ENCODE results near the gene BIVM.

Gene BIVM

DNA sequence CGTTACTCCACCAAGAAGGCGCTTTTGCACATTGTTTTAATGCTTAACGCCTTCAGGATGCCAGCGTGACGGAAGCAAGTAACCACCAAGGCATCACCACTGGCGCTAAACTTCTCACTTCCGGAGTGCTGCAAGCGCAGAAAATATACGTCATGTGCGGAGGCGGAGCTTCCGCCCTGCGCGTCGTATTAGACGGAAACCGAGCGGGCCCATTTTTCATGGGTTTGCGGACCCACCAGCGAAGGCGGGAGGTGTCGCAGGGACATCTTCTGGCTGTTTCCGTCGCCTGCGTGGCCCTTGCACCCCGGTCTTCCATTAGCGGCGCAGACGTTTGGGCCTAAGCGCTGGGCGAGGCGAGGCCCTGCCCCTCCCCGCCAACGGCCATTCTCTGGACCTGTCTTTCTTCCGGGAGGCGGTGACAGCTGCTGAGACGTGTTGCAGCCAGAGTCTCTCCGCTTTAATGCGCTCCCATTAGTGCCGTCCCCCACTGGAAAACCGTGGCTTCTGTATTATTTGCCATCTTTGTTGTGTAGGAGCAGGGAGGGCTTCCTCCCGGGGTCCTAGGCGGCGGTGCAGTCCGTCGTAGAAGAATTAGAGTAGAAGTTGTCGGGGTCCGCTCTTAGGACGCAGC, 46.8 kb downstream of the BIVM start, which contains the start of gene ERCC5:
ERCC5 (plus strand) TSS at position 403 of the 631 bp plus-strand sequence. CDS start 235 bp downstream, outside the sequence.
- peak within 1 kb of the TSS; percentile 96 for H3K27ac ChIP-seq (ENCODE audit: low read length)
- peak within 1 kb of the TSS; percentile 89 to 97 for H3K9ac ChIP-seq (ENCODE audit: low read length in 2 of 2)
- no peaks in the 10 kb centered on the region for H3K36me3 ChIP-seq (ENCODE audit: control insufficient read depth in 2 of 2, insufficient read depth in 2 of 2, low read length in 2 of 2)
- H3K4me1 ChIP-seq (ENCODE audit: control insufficient read depth, insufficient read depth, low read length): peaks cover 10% of the 10 kb centered on the region
- no peaks in the 10 kb centered on the region for H3K27me3 ChIP-seq (ENCODE audit: control insufficient read depth in 1 of 2, insufficient read depth in 2 of 2, low read length in 2 of 2)
- H3K9me3 ChIP-seq (ENCODE audit: control insufficient read depth in 2 of 2, low read length in 2 of 2): no peaks in the 10 kb centered on the region
- peak within 1 kb of the TSS; percentile 90 to 99 for H3K4me3 ChIP-seq (ENCODE audit: low read length in 2 of 2)

DNA sequence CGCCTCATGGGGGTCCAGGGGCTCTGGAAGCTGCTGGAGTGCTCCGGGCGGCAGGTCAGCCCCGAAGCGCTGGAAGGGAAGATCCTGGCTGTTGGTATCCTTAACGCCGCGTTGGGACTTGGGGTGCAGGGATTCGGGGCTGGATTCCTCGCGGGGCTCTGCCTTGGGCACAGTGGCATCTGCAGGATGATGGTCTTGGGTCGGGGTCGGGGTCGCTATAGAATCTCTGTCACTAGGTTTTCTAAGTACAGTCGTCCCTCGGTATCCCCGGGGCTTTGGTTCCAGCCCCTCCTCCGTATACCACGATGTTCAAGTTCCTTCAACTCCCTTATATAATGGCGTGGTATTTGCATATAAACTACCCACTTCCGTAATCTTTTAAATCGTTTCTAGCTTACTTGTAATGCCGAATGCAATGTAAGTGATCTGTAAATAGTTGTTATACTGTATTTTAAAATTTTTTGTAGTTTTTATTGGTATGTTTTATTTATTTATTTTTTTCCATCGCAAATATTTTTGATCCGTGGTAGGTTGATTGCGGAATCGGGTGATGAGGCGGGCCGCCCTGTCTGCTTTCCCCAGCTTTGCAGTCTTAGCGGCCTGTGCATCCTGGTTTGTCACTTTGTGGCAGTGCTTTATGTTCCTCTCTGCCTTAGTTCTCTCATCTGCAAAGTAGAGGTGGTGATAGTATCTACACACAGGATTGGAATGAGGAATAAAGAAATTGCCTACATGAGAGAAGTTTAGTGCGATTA, 47.5 kb downstream of the BIVM start:
- no peaks in the 10 kb centered on the region for H3K36me3 ChIP-seq (ENCODE audit: control insufficient read depth in 2 of 2, insufficient read depth in 2 of 2, low read length in 2 of 2)
- H3K4me3 ChIP-seq (ENCODE audit: low read length in 2 of 2): peak overlapping the region; percentile 90 to 99
- no peaks in the 10 kb centered on the region for H3K9me3 ChIP-seq (ENCODE audit: control insufficient read depth in 2 of 2, low read length in 2 of 2)
- peak overlapping the region; percentile 89 to 97 for H3K9ac ChIP-seq (ENCODE audit: low read length in 2 of 2)
- H3K4me1 ChIP-seq (ENCODE audit: control insufficient read depth, insufficient read depth, low read length): peaks cover 10% of the 10 kb centered on the region
- peak overlapping the region; percentile 96 for H3K27ac ChIP-seq (ENCODE audit: low read length)
- no peaks in the 10 kb centered on the region for H3K27me3 ChIP-seq (ENCODE audit: control insufficient read depth in 1 of 2, insufficient read depth in 2 of 2, low read length in 2 of 2)

GRCh38 chr13:102847272-102848234, 48.6 kb downstream of the BIVM start:
- H3K27ac ChIP-seq (ENCODE audit: low read length): no peak overlapping the region
- H3K36me3 ChIP-seq (ENCODE audit: control insufficient read depth in 2 of 2, insufficient read depth in 2 of 2, low read length in 2 of 2): peaks cover 0 to 1% of the 10 kb centered on the region in 2 donors
- peak overlapping the region; percentile 90 to 99 for H3K4me3 ChIP-seq (ENCODE audit: low read length in 2 of 2)
- H3K27me3 ChIP-seq (ENCODE audit: control insufficient read depth in 1 of 2, insufficient read depth in 2 of 2, low read length in 2 of 2): no peaks in the 10 kb centered on the region
- H3K9me3 ChIP-seq (ENCODE audit: control insufficient read depth in 2 of 2, low read length in 2 of 2): no peaks in the 10 kb centered on the region
- H3K4me1 ChIP-seq (ENCODE audit: control insufficient read depth, insufficient read depth, low read length): peaks cover 10% of the 10 kb centered on the region
- H3K9ac ChIP-seq (ENCODE audit: low read length in 2 of 2): peak overlapping the region; percentile 89 to 97

DNA sequence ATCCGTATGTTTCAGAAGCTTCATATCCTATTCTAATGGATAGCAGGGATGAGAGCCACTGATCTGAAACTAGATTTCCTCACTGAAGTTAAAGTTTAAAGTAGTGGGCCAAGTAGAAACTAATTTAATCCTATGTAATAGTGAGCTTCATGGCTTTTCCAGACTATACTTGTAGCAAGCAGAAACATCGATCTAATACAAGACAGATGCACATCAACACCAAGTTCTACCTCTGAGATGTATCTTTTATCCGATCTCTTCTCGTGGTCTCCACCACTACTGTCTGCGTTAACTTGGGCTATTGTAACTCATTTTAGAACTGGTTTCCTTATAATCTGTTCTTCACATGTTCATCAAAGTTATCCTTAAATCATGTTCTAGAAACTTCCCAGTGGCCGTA, 50.0 kb downstream of the BIVM start:
- Histone ChIP-seq H3K27ac (ENCODE audit: low read length) (no peak overlapping the region), H3K27me3 (ENCODE audit: control insufficient read depth in 1 of 2, insufficient read depth in 2 of 2, low read length in 2 of 2) (no peaks in the 10 kb centered on the region), H3K4me3 (ENCODE audit: low read length in 2 of 2) (no peak overlapping the region), H3K9me3 (ENCODE audit: control insufficient read depth in 2 of 2, low read length in 2 of 2) (no peaks in the 10 kb centered on the region), H3K36me3 (ENCODE audit: control insufficient read depth in 2 of 2, insufficient read depth in 2 of 2, low read length in 2 of 2) (peaks cover 7% of the 10 kb centered on the region in 2 donors), H3K9ac (ENCODE audit: low read length in 2 of 2) (no peak overlapping the region), H3K4me1 (ENCODE audit: control insufficient read depth, insufficient read depth, low read length) (peaks cover 10% of the 10 kb centered on the region)

DNA sequence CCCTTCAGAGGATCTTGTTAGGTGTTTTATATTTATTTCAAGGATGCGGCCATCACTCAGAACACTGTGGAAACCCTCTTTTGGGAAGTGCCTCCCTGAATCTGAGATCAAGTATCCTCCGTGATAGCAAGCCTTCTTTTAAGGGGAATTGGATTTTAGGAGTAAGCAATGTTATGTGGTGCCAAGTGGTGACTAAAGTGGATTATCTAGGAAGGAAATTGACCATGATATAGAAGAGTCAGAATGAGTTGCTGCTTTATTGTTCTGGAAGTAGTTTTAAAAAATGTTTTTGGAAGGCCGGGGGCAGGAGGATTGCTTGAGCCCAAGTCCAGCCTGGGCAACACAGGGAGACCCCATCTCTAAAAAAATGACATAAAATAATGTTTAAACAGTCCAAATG, 53.6 kb downstream of the BIVM start:
- peaks cover 23 to 26% of the 10 kb centered on the region in 2 donors for H3K36me3 ChIP-seq (ENCODE audit: control insufficient read depth in 2 of 2, insufficient read depth in 2 of 2, low read length in 2 of 2)
- H3K27me3 ChIP-seq (ENCODE audit: control insufficient read depth in 1 of 2, insufficient read depth in 2 of 2, low read length in 2 of 2): no peaks in the 10 kb centered on the region
- peaks cover 4% of the 10 kb centered on the region for H3K4me1 ChIP-seq (ENCODE audit: control insufficient read depth, insufficient read depth, low read length)
- no peak overlapping the region for H3K9ac ChIP-seq (ENCODE audit: low read length in 2 of 2)
- H3K27ac ChIP-seq (ENCODE audit: low read length): no peak overlapping the region
- no peaks in the 10 kb centered on the region for H3K9me3 ChIP-seq (ENCODE audit: control insufficient read depth in 2 of 2, low read length in 2 of 2)
- H3K4me3 ChIP-seq (ENCODE audit: low read length in 2 of 2): no peak overlapping the region

DNA sequence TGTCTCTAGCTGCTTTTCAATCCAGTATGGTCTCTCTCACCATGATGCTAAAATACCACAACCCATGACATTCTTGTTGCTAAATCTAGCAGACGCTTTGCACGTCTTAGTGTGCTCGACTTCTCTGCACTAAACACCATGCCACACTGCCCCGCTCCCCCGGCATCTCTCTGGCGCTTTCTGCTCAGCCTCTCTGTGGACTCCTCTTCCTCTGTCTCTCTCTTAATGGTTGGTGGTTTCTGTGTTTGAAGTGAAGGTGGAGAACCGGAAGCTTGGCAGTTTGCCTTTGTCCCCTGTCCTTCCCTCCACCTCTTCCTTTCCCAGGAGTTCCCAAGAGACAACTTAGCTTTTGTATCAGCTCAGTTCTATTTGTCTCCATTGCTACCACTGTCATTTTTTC, 55.8 kb downstream of the BIVM start:
- no peaks in the 10 kb centered on the region for H3K4me1 ChIP-seq (ENCODE audit: control insufficient read depth, insufficient read depth, low read length)
- H3K27me3 ChIP-seq (ENCODE audit: control insufficient read depth in 1 of 2, insufficient read depth in 2 of 2, low read length in 2 of 2): no peaks in the 10 kb centered on the region
- no peak overlapping the region for H3K27ac ChIP-seq (ENCODE audit: low read length)
- H3K4me3 ChIP-seq (ENCODE audit: low read length in 2 of 2): no peak overlapping the region
- no peaks in the 10 kb centered on the region for H3K9me3 ChIP-seq (ENCODE audit: control insufficient read depth in 2 of 2, low read length in 2 of 2)
- no peak overlapping the region for H3K9ac ChIP-seq (ENCODE audit: low read length in 2 of 2)
- H3K36me3 ChIP-seq (ENCODE audit: control insufficient read depth in 2 of 2, insufficient read depth in 2 of 2, low read length in 2 of 2): peaks cover 39 to 44% of the 10 kb centered on the region in 2 donors

DNA sequence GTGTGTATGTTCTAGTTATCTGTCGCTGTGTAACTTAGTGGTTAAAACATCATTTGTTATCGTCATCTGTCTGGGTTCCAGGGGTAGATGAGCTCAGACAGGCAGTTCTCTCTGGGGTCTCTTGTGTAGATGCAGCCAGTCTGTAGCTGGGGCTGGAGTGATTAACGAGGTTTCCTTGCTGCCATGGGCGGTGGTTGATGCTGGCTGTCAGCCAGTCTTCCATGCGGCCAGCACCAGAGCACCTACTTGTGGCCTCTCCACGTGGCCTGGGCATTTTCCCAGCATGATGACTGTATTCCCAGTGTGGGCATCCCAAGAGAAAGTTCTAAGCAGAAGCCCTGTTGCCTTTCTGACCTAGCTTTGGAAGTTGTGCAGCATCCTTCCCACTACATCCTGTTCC, 57.6 kb downstream of the BIVM start:
- H3K36me3 ChIP-seq (ENCODE audit: control insufficient read depth in 2 of 2, insufficient read depth in 2 of 2, low read length in 2 of 2): peaks cover 52 to 54% of the 10 kb centered on the region in 2 donors
- no peaks in the 10 kb centered on the region for H3K27me3 ChIP-seq (ENCODE audit: control insufficient read depth in 1 of 2, insufficient read depth in 2 of 2, low read length in 2 of 2)
- H3K9me3 ChIP-seq (ENCODE audit: control insufficient read depth in 2 of 2, low read length in 2 of 2): no peaks in the 10 kb centered on the region
- no peaks in the 10 kb centered on the region for H3K4me1 ChIP-seq (ENCODE audit: control insufficient read depth, insufficient read depth, low read length)
- H3K4me3 ChIP-seq (ENCODE audit: low read length in 2 of 2): no peak overlapping the region
- H3K27ac ChIP-seq (ENCODE audit: low read length): no peak overlapping the region
- H3K9ac ChIP-seq (ENCODE audit: low read length in 2 of 2): no peak overlapping the region

GRCh38 chr13:102862624-102863210, 63.8 kb downstream of the BIVM start:
- Histone ChIP-seq H3K36me3 (ENCODE audit: control insufficient read depth in 2 of 2, insufficient read depth in 2 of 2, low read length in 2 of 2) (peaks cover 72% of the 10 kb centered on the region in 2 donors), H3K9ac (ENCODE audit: low read length in 2 of 2) (no peak overlapping the region), H3K27ac (ENCODE audit: low read length) (no peak overlapping the region), H3K9me3 (ENCODE audit: control insufficient read depth in 2 of 2, low read length in 2 of 2) (no peaks in the 10 kb centered on the region), H3K4me1 (ENCODE audit: control insufficient read depth, insufficient read depth, low read length) (no peaks in the 10 kb centered on the region), H3K4me3 (ENCODE audit: low read length in 2 of 2) (no peak overlapping the region), H3K27me3 (ENCODE audit: control insufficient read depth in 1 of 2, insufficient read depth in 2 of 2, low read length in 2 of 2) (no peaks in the 10 kb centered on the region)

- no peak overlapping the region for H3K9ac ChIP-seq (ENCODE audit: low read length in 2 of 2)
- no peak overlapping the region for H3K4me3 ChIP-seq (ENCODE audit: low read length in 2 of 2)
- peaks cover 70 to 71% of the 10 kb centered on the region in 2 donors for H3K36me3 ChIP-seq (ENCODE audit: control insufficient read depth in 2 of 2, insufficient read depth in 2 of 2, low read length in 2 of 2)
- H3K27me3 ChIP-seq (ENCODE audit: control insufficient read depth in 1 of 2, insufficient read depth in 2 of 2, low read length in 2 of 2): no peaks in the 10 kb centered on the region
- no peaks in the 10 kb centered on the region for H3K4me1 ChIP-seq (ENCODE audit: control insufficient read depth, insufficient read depth, low read length)
- H3K9me3 ChIP-seq (ENCODE audit: control insufficient read depth in 2 of 2, low read length in 2 of 2): no peaks in the 10 kb centered on the region
- no peak overlapping the region for H3K27ac ChIP-seq (ENCODE audit: low read length)
These were observed 64.7 kb downstream of the BIVM start for GRCh38 chr13:102863590-102863989.

GRCh38 chr13:102868366-102868936, 69.5 kb downstream of the BIVM start:
- no peak overlapping the region for H3K4me3 ChIP-seq (ENCODE audit: low read length in 2 of 2)
- H3K9me3 ChIP-seq (ENCODE audit: control insufficient read depth in 2 of 2, low read length in 2 of 2): no peaks in the 10 kb centered on the region
- H3K27me3 ChIP-seq (ENCODE audit: control insufficient read depth in 1 of 2, insufficient read depth in 2 of 2, low read length in 2 of 2): no peaks in the 10 kb centered on the region
- H3K36me3 ChIP-seq (ENCODE audit: control insufficient read depth in 2 of 2, insufficient read depth in 2 of 2, low read length in 2 of 2): peaks cover 41 to 48% of the 10 kb centered on the region in 2 donors
- no peak overlapping the region for H3K27ac ChIP-seq (ENCODE audit: low read length)
- no peaks in the 10 kb centered on the region for H3K4me1 ChIP-seq (ENCODE audit: control insufficient read depth, insufficient read depth, low read length)
- H3K9ac ChIP-seq (ENCODE audit: low read length in 2 of 2): no peak overlapping the region

Data from stomach smooth muscle (tissue), 2 donors.